OCI-LY3 (cell line): Measurements from ENCODE around the gene RAB26.

Experiments used
- EZH2phosphoT487 ChIP-seq: fragments of 200-600 bp; shearing (Covaris generic); IDR thresholded peaks from 2 replicates; pipeline ENCODE4 v1.6.1; 2018; ENCODE audit warnings: antibody characterized with exemption, mixed run types, low read depth
- TF ChIP-seq, protein P1 (sequence below): fragments of 200-600, 300-600 bp; sonication (generic); IDR thresholded peaks from 2 replicates; pipeline ENCODE4 v1.5.1; 2014; ENCODE audit warnings: antibody characterized with exemption, low read length, low read depth

DNA sequence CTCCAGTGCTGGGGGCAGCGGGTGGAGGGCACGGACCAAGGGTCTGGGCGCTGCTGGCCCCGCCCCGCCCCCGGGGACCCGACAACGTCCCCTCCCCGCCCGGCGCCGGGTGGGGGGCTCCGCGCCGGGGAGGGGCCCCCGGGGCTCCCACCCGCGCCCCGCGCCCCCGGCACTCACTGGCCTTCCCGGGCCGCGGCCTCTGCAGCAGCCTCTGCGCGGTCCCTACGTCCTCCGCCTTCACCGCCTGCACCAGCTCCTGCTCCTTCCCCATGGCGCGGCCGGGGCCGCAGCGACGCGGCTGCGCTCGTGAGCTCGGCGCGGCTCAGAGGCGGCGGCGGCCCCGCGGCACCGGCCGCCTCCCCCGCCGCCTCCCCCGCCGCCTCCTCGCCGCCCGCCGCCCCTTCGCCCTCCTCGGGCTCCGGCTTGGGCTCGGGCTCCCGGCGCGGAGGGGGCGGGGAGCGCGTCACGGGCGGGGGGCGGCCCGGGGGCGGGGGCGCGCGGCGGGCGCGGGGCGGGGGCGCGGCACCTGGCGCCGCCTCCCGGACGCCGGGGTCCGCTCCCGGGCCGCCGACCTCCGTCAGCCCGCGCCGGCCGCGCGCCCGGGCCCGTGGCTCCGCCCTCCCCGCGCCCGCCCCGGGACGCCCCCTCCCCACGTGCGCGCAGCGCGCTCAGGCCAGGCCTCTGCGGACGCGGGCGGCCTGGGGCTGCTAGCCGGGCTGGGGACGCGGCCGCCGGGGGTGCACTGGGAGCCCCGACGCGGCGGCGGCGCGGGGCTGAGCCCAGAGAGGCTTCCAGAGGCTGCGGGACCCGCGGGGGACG, 47.9 kb downstream of the RAB26 start, which contains the start of gene CASKIN1:
- TF ChIP-seq, protein P1, sequence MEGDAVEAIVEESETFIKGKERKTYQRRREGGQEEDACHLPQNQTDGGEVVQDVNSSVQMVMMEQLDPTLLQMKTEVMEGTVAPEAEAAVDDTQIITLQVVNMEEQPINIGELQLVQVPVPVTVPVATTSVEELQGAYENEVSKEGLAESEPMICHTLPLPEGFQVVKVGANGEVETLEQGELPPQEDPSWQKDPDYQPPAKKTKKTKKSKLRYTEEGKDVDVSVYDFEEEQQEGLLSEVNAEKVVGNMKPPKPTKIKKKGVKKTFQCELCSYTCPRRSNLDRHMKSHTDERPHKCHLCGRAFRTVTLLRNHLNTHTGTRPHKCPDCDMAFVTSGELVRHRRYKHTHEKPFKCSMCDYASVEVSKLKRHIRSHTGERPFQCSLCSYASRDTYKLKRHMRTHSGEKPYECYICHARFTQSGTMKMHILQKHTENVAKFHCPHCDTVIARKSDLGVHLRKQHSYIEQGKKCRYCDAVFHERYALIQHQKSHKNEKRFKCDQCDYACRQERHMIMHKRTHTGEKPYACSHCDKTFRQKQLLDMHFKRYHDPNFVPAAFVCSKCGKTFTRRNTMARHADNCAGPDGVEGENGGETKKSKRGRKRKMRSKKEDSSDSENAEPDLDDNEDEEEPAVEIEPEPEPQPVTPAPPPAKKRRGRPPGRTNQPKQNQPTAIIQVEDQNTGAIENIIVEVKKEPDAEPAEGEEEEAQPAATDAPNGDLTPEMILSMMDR, result no peak
- no peak for TF ChIP-seq EZH2phosphoT487
